GM21786 (cell line): Measurements from ENCODE around the gene CARS1.

Experiments
- ATAC-seq: cut with Tn5 transposase; IDR thresholded peaks from one replicate; pipeline ENCODE4 v1.9.1; 2021; ENCODE audit not compliant: unreplicated experiment

Gene CARS1

DNA sequence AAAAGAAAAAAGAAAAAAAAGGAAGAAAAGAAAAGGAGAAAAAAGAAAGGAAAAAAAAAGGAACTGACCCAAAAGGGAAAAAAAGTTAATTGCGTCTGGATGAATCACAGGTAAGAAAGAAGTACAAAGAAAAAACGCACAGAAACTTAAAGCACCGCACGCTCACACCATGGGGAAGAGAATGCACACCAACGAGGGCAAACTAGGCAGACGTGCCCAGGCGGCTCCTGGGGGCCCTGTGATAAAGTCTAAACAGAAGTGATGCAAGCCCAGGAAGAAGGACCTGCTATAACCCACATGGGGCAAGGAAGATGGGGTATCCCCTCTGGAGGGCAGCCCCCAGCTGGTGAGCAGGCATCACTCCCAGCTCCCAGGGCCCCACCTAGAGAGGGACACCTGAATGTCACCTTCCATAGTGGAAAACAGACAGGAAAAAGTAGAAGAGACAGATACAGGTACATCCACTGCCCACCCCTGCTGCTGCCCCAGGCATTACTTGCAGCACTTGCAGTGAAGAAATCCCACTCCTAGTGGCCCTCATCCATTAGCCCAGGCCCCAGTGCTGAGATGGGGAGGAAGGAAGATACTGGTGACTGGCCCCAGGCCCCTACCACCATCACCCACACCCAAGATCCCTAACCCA, 94.0 kb downstream of the CARS1 start:
- ATAC-seq = no peak

DNA sequence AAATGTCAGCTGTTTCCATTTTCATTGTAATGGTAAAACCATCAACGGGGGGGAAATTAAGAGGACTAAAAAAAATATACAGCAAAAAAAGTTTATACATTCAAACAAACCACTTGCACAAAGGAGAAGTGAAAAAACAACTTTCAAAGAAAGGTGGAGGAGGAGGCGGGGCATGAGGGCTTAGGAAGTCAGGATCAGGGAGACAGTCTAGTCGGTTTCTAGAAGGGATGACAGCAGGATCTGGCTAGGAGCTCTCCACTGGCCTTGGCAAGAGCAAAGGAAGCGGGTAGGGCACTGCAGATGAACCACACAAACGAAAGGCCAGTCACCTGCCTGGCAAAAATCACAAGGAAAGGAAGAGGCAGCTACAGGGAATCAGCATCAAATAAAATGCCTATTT, 96.1 kb downstream of the CARS1 start:
- no peak for ATAC-seq

DNA sequence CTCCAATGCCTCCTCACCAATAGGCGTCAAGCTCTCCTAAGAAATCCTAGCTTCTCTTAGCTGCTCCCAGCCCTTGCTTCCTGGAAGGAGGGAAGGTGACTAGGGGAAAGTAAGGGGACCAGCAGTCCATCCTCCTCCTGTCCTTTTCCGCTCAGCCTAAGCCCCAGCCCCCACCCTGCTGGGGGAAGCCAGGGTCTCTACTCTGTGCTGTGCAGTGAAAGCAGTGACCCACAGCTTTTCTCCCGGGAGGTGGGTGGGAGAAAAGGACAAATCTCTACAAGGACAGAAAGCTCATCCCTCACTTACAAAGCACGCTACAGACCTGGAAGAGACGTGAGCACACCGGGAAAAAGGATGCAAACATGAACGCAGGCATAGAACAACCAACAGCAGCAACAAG, 97.1 kb downstream of the CARS1 start:
- no peak for ATAC-seq

DNA sequence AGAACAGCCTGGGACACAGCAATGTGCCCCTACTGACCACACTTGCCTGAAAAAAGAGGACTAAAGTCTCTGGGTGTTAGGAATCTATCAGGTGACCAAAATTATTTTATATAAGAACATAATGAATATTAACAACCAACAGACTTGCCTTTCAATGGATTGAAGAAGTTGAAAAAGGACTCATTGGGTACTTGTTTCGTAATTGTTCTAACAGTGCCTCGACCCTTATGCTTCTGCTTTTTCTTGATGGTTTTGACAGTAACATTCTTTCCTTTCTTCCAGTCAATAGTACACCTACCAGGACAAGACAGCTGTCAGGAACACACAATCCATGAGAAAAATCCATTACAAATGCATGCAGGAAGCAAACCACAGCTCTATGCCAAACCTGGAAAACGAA, 99.0 kb downstream of the CARS1 start:
- no peak for ATAC-seq

DNA sequence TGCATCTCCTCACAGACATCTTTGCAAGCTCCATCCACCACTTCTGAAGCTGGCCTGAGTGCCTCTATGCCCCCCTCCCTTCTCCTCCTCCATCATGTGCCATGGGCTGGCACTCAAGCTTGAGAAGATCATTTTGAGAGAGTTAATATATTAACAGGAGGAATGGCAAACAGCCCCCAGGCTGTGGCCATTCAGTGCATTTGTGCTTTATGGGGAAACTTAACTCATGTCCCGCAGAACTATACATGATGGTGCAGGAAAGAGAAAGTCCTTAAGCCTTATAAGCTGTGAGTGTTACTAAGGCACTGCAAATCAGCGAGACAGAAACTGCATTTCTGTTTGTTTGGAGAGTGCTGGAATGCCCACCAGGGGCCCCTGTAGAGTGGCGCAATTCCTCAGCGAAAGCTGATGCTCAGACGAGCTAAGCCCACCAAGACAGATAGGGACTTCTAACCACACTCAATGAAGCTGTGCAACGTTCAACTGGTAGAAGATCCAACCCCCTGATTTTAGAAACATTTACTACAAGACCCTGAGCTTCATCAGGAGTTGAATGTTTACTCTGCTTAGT, 101.2 kb downstream of the CARS1 start:
- no peak for ATAC-seq

DNA sequence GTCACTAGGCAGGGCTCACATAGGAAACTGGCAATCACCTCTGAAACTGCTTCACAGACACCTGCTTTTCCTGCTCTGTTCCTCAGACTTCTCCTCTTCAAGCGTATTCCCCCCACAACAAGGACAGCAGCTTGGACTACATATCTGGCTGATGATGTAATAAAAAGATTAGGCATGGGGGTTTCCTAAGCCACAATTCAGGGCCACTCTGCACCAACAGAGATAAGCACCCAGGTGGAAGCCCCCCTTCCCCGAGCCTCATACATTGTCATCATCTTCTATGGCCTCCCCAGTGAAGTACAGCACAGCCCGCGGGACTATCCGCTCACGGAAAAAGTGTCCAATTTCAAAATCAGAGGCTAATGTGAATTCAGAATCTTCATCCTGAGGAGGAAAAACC, 103.0 kb downstream of the CARS1 start:
- ATAC-seq = no peak

DNA sequence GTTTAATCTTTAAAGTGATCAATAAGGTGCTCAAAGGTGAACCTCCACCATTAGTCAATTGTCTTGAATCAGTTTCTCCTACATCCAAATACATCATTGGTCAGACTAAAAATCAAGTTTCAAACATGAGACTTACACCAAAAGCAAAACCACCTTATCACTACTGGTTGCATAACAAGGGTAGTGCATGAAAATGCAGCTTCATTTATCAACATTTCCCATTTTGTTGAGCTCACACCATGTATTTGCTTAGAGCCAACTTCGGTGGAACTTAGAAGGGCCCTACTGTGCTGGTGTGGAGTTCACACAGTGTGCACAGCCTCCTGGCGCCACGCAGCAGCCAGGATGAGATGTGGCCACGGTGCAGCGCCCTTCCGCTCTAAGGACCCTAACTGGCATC, 104.9 kb downstream of the CARS1 start:
- no peak for ATAC-seq

DNA sequence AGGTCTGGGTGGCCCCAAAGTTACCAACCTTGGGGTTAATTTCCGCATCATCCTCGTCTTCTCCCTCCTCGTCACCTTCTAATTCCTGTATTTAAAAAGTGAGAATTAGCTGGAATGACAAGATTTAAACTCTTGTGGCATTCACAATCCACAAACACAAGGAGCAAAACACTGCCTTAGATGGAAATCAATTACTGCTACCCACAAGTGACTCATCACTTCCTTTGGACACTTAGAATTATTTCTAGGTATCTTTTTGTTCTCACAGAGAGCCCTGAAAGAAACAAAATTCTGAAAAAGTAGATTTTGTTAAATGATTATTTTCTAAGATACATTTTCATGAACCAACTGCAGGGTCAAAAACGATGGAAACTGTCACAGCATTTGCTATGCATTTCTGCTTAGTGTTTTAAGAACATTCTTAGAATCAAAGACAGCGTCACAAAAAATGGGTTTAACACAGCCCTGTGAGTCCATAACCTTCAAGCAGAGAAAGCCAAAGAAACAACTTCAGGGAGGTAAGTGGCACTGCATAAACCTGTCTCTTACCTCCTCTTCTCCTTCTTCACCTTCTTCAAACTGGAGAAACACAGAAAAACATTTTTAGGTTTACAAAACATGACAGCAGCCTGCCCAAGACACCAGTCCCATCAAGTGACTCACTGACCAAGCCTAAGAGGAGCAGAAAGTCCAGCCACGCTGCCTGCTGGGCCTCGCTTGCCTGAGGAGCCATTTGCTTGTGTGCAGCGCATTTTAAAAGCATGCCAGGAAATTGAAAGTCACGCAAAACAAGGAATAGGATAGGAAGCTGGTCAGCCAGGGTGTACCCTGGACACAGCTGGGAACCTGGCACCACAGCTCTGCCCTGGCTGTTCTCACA, 105.8 kb downstream of the CARS1 start:
- ATAC-seq = no peak
